Measurements from ENCODE around the gene EIF2D.
"Not testable (repeated sequence)": the region's sequence is repeated elsewhere in the genome, so short reads cannot be mapped to it uniquely, and the experiment has no call there.

The EIF2D gene

GRCh38 chr1:206612129-206612876 is at the start of gene EIF2D:
Gene EIF2D, minus strand, starts transcription at chr1:206612465. Its CDS starts 123 bp downstream, at chr1:206612342.
- DNase-seq, result peak; percentile 86 to 97

GRCh38 chr1:206661161-206661820 is 49.0 kb upstream of the EIF2D start:
- no peak for DNase-seq

- no peak for DNase-seq
These were observed 47.9 kb upstream of the EIF2D start for GRCh38 chr1:206660136-206660535.

GRCh38 chr1:206658981-206659273 is 46.7 kb upstream of the EIF2D start:
- no peak for DNase-seq

GRCh38 chr1:206658264-206658980 is 46.2 kb upstream of the EIF2D start:
- peak in 1 of 2 donors; percentile 49 for DNase-seq

GRCh38 chr1:206657751-206658150 is 45.5 kb upstream of the EIF2D start:
- no peak for DNase-seq

GRCh38 chr1:206656936-206657335 is 44.7 kb upstream of the EIF2D start:
- DNase-seq, result no peak

GRCh38 chr1:206655471-206655882 is 43.2 kb upstream of the EIF2D start:
- DNase-seq, result no peak

GRCh38 chr1:206654828-206655227 is 42.6 kb upstream of the EIF2D start:
- DNase-seq, result peak; percentile 15 to 66

- no peak for DNase-seq
These were observed 41.6 kb upstream of the EIF2D start for GRCh38 chr1:206653715-206654459.

- DNase-seq, result no peak
These were observed 40.0 kb upstream of the EIF2D start for GRCh38 chr1:206651958-206652890.

- DNase-seq, result no peak
These were observed 38.7 kb upstream of the EIF2D start for GRCh38 chr1:206651014-206651413.

- no peak for DNase-seq
These were observed 37.1 kb upstream of the EIF2D start for GRCh38 chr1:206649261-206649921.

GRCh38 chr1:206647224-206647623 is 35.0 kb upstream of the EIF2D start:
- DNase-seq, result no peak

- no peak for DNase-seq
These were observed 34.2 kb upstream of the EIF2D start for GRCh38 chr1:206646504-206646903.

GRCh38 chr1:206643118-206643698 is 30.9 kb upstream of the EIF2D start:
- no peak for DNase-seq

GRCh38 chr1:206642074-206642473 is 29.8 kb upstream of the EIF2D start:
- DNase-seq, result not testable (repeated sequence)

GRCh38 chr1:206637605-206638004 is 25.3 kb upstream of the EIF2D start:
- no peak for DNase-seq

- no peak for DNase-seq
These were observed 24.4 kb upstream of the EIF2D start for GRCh38 chr1:206636671-206637070.

- DNase-seq, result peak; percentile 17 to 56
These were observed 23.7 kb upstream of the EIF2D start for GRCh38 chr1:206635978-206636345.
